GM12891 (cell line): ENCODE data around the gene RAB24.
A peak's percentile ranks its signal among the peaks of the same experiment; 100 is the strongest.

Source experiments
- DNase-seq: peaks from one replicate; pipeline ENCODE4 v3.0.0; 2011; ENCODE audit warnings: low spot score; ENCODE audit not compliant: insufficient read length
- FAIRE-seq: peaks from 2 replicates; lab custom pipeline; 2011; peaks lifted over from hg19 to GRCh38; lab: Jason Lieb, UNC
- PAX5 ChIP-seq: IDR thresholded peaks from 2 replicates; pipeline ENCODE4 v1.6.1; 2011; ENCODE audit warnings: low read length, moderate library complexity, mild to moderate bottlenecking; ENCODE audit not compliant: insufficient read depth, severe bottlenecking
- POLR2A ChIP-seq: IDR thresholded peaks from 2 replicates; pipeline ENCODE4 v1.6.1; 2011; ENCODE audit warnings: low read depth, low read length, control low read depth
- POLR2AphosphoS5 ChIP-seq: IDR thresholded peaks from 2 replicates; pipeline ENCODE4 v1.6.1; 2011; ENCODE audit warnings: low read depth, low read length, control low read depth
- POU2F2 ChIP-seq: IDR thresholded peaks from 2 replicates; pipeline ENCODE4 v1.6.1; 2011; ENCODE audit warnings: low read depth, mild to moderate bottlenecking, control low read depth, low read length, moderate library complexity
- SPI1 ChIP-seq: IDR thresholded peaks from 2 replicates; pipeline ENCODE4 v1.6.1; 2011; ENCODE audit warnings: low read depth, low read length, control low read depth
- TAF1 ChIP-seq: IDR thresholded peaks from 2 replicates; pipeline ENCODE4 v1.6.1; 2011; ENCODE audit warnings: low read depth, low read length, control low read depth

RAB24 gene

DNA sequence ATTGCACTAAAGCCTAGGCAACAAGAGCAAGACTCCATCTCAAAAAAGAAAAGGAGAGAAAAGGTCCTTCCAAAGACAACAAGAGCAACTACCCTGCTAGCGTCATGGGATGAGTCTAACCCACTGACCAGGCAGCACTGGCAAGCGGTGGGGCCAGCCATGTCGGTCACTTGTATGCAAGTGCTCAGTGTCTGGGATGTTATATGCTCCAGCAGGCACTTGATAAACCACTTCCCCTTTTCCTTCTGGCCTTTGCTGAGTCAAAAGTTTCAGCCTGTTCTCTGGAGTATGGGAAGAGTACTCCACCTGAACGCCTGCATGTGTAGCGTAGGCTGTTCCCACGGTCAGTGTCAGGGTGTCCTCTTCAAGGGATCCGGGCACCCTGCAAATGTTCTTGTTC lies 17.4 kb upstream of the RAB24 start:
- FAIRE-seq (no peak), DNase-seq (no peak)
- TF ChIP-seq TAF1 (no peak), SPI1 (peak; percentile 95), POLR2AphosphoS5 (no peak), PAX5 (no peak)

- no peak for DNase-seq
- FAIRE-seq, result peak; percentile 62
- TF ChIP-seq SPI1 (no peak), POLR2A (no peak), TAF1 (no peak), POU2F2 (no peak), POLR2AphosphoS5 (no peak), PAX5 (no peak)
These were observed 16.5 kb upstream of the RAB24 start for GRCh38 chr5:177319913-177320588.

DNA sequence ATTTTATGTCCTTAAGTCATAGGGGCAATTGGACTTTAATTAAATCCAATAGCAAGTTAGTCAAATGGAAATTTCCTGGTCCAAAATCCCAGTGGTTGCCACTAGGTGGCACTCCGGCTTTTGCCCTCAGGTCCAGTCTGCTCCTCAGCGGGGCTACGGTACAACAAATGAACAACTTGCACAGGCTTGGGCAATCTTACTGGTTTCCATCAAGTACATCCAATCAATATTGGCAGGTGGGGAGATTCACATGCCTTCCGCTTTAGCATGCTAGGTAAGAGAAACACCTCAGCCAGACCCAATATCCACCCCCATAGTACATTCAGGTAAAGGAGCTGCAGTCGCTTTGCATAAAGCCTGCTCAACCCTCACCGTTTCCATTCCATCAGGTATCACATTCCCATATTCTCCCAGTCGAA lies 14.4 kb upstream of the RAB24 start:
- peak; percentile 91 for FAIRE-seq
- TF ChIP-seq SPI1 (no peak), POLR2AphosphoS5 (no peak), POU2F2 (no peak), PAX5 (no peak), POLR2A (no peak), TAF1 (no peak)
- no peak for DNase-seq

GRCh38 chr5:177316005-177316404 lies 12.5 kb upstream of the RAB24 start:
- DNase-seq, result no peak
- TF ChIP-seq SPI1 (no peak), TAF1 (no peak), POU2F2 (no peak), POLR2AphosphoS5 (no peak), POLR2A (no peak), PAX5 (no peak)
- FAIRE-seq, result no peak

- TF ChIP-seq POLR2A (no peak), TAF1 (no peak), POU2F2 (no peak), SPI1 (no peak), PAX5 (no peak), POLR2AphosphoS5 (no peak)
- DNase-seq, result no peak
- no peak for FAIRE-seq
These were observed 11.9 kb upstream of the RAB24 start for GRCh38 chr5:177315411-177315810.

GRCh38 chr5:177314376-177315342 lies 11.1 kb upstream of the RAB24 start:
- no peak for TF ChIP-seq TAF1
- no peak for TF ChIP-seq POLR2A
- TF ChIP-seq SPI1, result no peak
- TF ChIP-seq POU2F2, result no peak
- TF ChIP-seq PAX5, result no peak
- FAIRE-seq (no peak), DNase-seq (no peak)

GRCh38 chr5:177313561-177314259 lies 10.2 kb upstream of the RAB24 start:
- DNase-seq (no peak), FAIRE-seq (no peak)
- no peak for TF ChIP-seq SPI1
- no peak for TF ChIP-seq TAF1
- no peak for TF ChIP-seq POU2F2
- no peak for TF ChIP-seq POLR2AphosphoS5
- TF ChIP-seq PAX5, result no peak
- TF ChIP-seq POLR2A, result no peak

DNA sequence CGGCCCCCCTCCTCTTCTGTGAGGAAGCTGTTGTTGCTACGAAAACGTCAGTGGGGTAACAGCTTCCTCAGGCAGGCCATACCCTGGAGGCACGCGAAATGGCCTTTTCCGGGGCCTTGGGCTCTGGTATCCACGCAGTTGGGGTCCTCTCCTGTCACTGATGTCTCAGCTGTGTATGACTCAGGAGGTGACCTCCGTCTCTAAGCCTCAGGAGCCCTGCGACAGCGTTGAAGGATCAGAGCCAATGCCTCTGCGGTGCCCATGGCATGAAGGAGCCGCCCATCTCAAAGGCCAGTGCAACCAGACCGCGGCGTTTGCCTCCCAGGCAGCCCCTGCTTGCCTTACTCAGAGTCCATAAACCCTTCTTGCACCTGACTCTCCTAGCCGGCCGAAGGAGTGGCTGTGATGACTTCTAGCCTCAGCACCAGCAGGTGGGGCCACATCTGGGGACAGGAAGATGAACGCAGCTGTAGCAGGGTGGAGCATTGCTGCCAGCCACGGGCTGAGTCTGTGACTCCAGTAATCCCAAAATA lies 9.2 kb upstream of the RAB24 start:
- DNase-seq (no peak), FAIRE-seq (peak; percentile 95)
- TF ChIP-seq PAX5, result no peak
- TF ChIP-seq POU2F2, result no peak
- TF ChIP-seq TAF1, result no peak
- TF ChIP-seq POLR2A, result no peak
- no peak for TF ChIP-seq SPI1
- no peak for TF ChIP-seq POLR2AphosphoS5
